ENCODE data around the gene CCDC97.
"Not testable (repeated sequence)": the region's sequence is repeated elsewhere in the genome, so short reads cannot be mapped to it uniquely, and the experiment has no call there.

CCDC97 gene

GRCh38 chr19:41310033-41310831 lies at the start of gene CCDC97:
Gene CCDC97 (plus strand): TSS chr19:41310172. CDS start chr19:41310311, 139 bp downstream.
- peak; percentile 81 to 85 for DNase-seq (ENCODE audit: low read depth in 2 of 2)

GRCh38 chr19:41261474-41262190 lies 48.3 kb upstream of the CCDC97 start:
- DNase-seq (ENCODE audit: low read depth in 2 of 2) = no peak

- peak; percentile 65 to 82 for DNase-seq (ENCODE audit: low read depth in 2 of 2)
Observed at GRCh38 chr19:41263042-41263849, 46.7 kb upstream of the CCDC97 start.

- DNase-seq (ENCODE audit: low read depth in 2 of 2) = peak; percentile 98 to 99
Observed at GRCh38 chr19:41263850-41264580, 46.0 kb upstream of the CCDC97 start, which contains the start of gene HNRNPUL1. Gene HNRNPUL1 (plus strand): TSS chr19:41264372. CDS start chr19:41264504, 132 bp downstream.

- DNase-seq (ENCODE audit: low read depth in 2 of 2) = peak; percentile 61 to 72
Observed at GRCh38 chr19:41264581-41265394, 45.2 kb upstream of the CCDC97 start.

- DNase-seq (ENCODE audit: low read depth in 2 of 2) = no peak
Observed at GRCh38 chr19:41265395-41266153, 44.4 kb upstream of the CCDC97 start.

GRCh38 chr19:41269055-41269454 lies 40.9 kb upstream of the CCDC97 start:
- no peak for DNase-seq (ENCODE audit: low read depth in 2 of 2)

GRCh38 chr19:41269571-41269970 lies 40.4 kb upstream of the CCDC97 start:
- no peak for DNase-seq (ENCODE audit: low read depth in 2 of 2)

- DNase-seq (ENCODE audit: low read depth in 2 of 2) = no peak
Observed at GRCh38 chr19:41273076-41273475, 36.9 kb upstream of the CCDC97 start.

GRCh38 chr19:41274802-41275201 lies 35.2 kb upstream of the CCDC97 start:
- no peak for DNase-seq (ENCODE audit: low read depth in 2 of 2)

GRCh38 chr19:41276231-41276630 lies 33.7 kb upstream of the CCDC97 start:
- no peak for DNase-seq (ENCODE audit: low read depth in 2 of 2)

- DNase-seq (ENCODE audit: low read depth in 2 of 2) = no peak
Observed at GRCh38 chr19:41278478-41278877, 31.5 kb upstream of the CCDC97 start.

GRCh38 chr19:41288673-41289530 lies 21.1 kb upstream of the CCDC97 start:
- DNase-seq (ENCODE audit: low read depth in 2 of 2) = no peak

GRCh38 chr19:41289814-41290213 lies 20.2 kb upstream of the CCDC97 start:
- DNase-seq (ENCODE audit: low read depth in 2 of 2) = not testable (repeated sequence)

- no peak for DNase-seq (ENCODE audit: low read depth in 2 of 2)
Observed at GRCh38 chr19:41294393-41294792, 15.6 kb upstream of the CCDC97 start.

- no peak for DNase-seq (ENCODE audit: low read depth in 2 of 2)
Observed at GRCh38 chr19:41295499-41295898, 14.5 kb upstream of the CCDC97 start.

GRCh38 chr19:41296433-41296871 lies 13.5 kb upstream of the CCDC97 start:
- DNase-seq (ENCODE audit: low read depth in 2 of 2) = no peak

- no peak for DNase-seq (ENCODE audit: low read depth in 2 of 2)
Observed at GRCh38 chr19:41297628-41298347, 12.2 kb upstream of the CCDC97 start.
